Fibroblast of lung (primary cell): Measurements from ENCODE around the gene PTPMT1. TPM values are rescaled to one million over a fixed set of nuclear protein-coding genes. Genes with fewer than 3 reads are reported as not detected.
"Not testable (repeated sequence)": the region's sequence is repeated elsewhere in the genome, so short reads cannot be mapped to it uniquely, and the experiment has no call there.

Experiments used
- DNase-seq, 2 donors: peaks; one replicate each; pipeline versions ENCODE4 v3.0.0 to v3.0.0-alpha.2; 2010; ENCODE audit warnings: low read depth in 2 of 2
- H2AFZ ChIP-seq: 2 replicates; pipeline ENCODE4 v1.5.1; 2012; ENCODE audit warnings: low read length, control low read depth, inconsistent platforms
- H3K27ac ChIP-seq: 2 replicates; pipeline ENCODE4 v1.5.1; 2011; ENCODE audit warnings: low read length, control low read depth; ENCODE audit not compliant: insufficient read depth
- H3K27me3 ChIP-seq: 2 replicates; pipeline ENCODE4 v1.5.1; 2011; ENCODE audit warnings: mild to moderate bottlenecking, low read length; ENCODE audit not compliant: control insufficient read depth, insufficient read depth
- H3K36me3 ChIP-seq: 2 replicates; pipeline ENCODE4 v1.5.1; 2011; ENCODE audit warnings: low read length; ENCODE audit not compliant: control insufficient read depth, insufficient read depth
- H3K4me1 ChIP-seq: 2 replicates; pipeline ENCODE4 v1.5.1; 2011; ENCODE audit warnings: low read length; ENCODE audit not compliant: control insufficient read depth, insufficient read depth; ENCODE audit errors: extremely low read depth
- H3K4me2 ChIP-seq: 2 replicates; pipeline ENCODE4 v1.5.1; 2011; ENCODE audit warnings: low read length, control low read depth; ENCODE audit not compliant: insufficient read depth; ENCODE audit errors: extremely low read depth
- H3K4me3 ChIP-seq, 4 experiments: fragments of 200-600 bp in 1 of 4; sonication (generic) in 1 of 4; replicated peaks in 1 of 4; 2 replicates each; pipeline ENCODE4 v1.5.1; 2011 to 2016; ENCODE audit warnings: low read length in 4 of 4, low read depth in 3 of 4, mild to moderate bottlenecking in 3 of 4, control low read depth in 2 of 4, inconsistent platforms in 1 of 4, mixed read lengths in 1 of 4; ENCODE audit not compliant: insufficient read depth in 1 of 4; ENCODE audit errors: control extremely low read depth in 1 of 4
- H3K79me2 ChIP-seq: 2 replicates; pipeline ENCODE4 v1.5.1; 2012; ENCODE audit warnings: mild to moderate bottlenecking, low read length, inconsistent platforms; ENCODE audit not compliant: control insufficient read depth, insufficient read depth
- H3K9ac ChIP-seq: 2 replicates; pipeline ENCODE4 v1.5.1; 2011; ENCODE audit warnings: mild to moderate bottlenecking, low read length, control low read depth; ENCODE audit not compliant: insufficient read depth
- H3K9me3 ChIP-seq: 2 replicates; pipeline ENCODE4 v1.5.1; 2012; ENCODE audit warnings: low read depth, low read length; ENCODE audit not compliant: control insufficient read depth, insufficient read depth
- H4K20me1 ChIP-seq: 2 replicates; pipeline ENCODE4 v1.5.1; 2011; ENCODE audit warnings: low read length; ENCODE audit not compliant: control insufficient read depth, insufficient read depth; ENCODE audit errors: extremely low read depth
- CTCF ChIP-seq, 2 donors: IDR thresholded peaks in 1 of 2; conservative IDR thresholded peaks in 1 of 2; 1 replicate in 1 of 2; 2 replicates in 1 of 2; pipeline ENCODE4 v1.5.1; 2011 to 2012; ENCODE audit warnings: low read length in 2 of 2, control low read depth in 1 of 2, inconsistent platforms in 1 of 2, low read depth in 1 of 2, mild to moderate bottlenecking in 1 of 2
- EZH2 ChIP-seq: IDR thresholded peaks from 2 replicates; pipeline ENCODE4 v1.5.1; 2012; ENCODE audit warnings: low read length, control low read depth, mild to moderate bottlenecking; ENCODE audit errors: missing control alignments
- polyA plus RNA-seq, 2 donors: library from polyadenylated mRNA; depleted of rRNA in 1 of 2; stranded (reverse) in 1 of 2; unstranded in 1 of 2; fragments of >200 nt; gene quantifications; 2 replicates each; pipeline ENCODE4 v1.2.1, GENCODE V29; 2011 to 2012; ENCODE audit warnings: missing spikeins in 1 of 2
- total RNA-seq: library from RNA; depleted of rRNA; stranded (reverse); fragments of >200 nt; gene quantifications from 2 replicates; pipeline ENCODE4 v1.2.1, GENCODE V29; 2014

PTPMT1 gene
- total and polyA plus RNA-seq, 2 donors (not counting 1 experiment from before 2014, with no cell fraction given), result 55.4 to 84.9 TPM

- H2AFZ ChIP-seq, result peak within 1 kb of the TSS; percentile 63
Observed at GRCh38 chr11:47552566-47553405, 12.6 kb upstream of the PTPMT1 start, which contains the start of gene CELF1. CELF1 (minus strand) TSS chr11:47553132; CDS start chr11:47499523, 53,609 bp downstream.

GRCh38 chr11:47553406-47553743 is 12.0 kb upstream of the PTPMT1 start:
- DNase-seq, result no peak
- peaks cover 44% of the 10 kb centered on the region for H3K79me2 ChIP-seq
- peaks cover 3% of the 10 kb centered on the region for H3K4me1 ChIP-seq
- H3K9ac ChIP-seq, result no peak overlapping the region
- peak overlapping the region; percentile 63 for H2AFZ ChIP-seq
- no peaks in the 10 kb centered on the region for H3K9me3 ChIP-seq
- peak overlapping the region; percentile 41 to 97 (median 70) for H3K4me3 ChIP-seq
- peak overlapping the region; percentile 71 for H3K4me2 ChIP-seq
- TF ChIP-seq EZH2 (no peak), CTCF (conservative IDR thresholded peaks at IDR 0.05 in 1 of 2, IDR thresholded peaks at IDR 0.05 in 1 of 2; ENCODE audit: low read depth in 1 of 2, low read length in 2 of 2) (no peak)
- H4K20me1 ChIP-seq, result no peaks in the 10 kb centered on the region
- no peaks in the 10 kb centered on the region for H3K27me3 ChIP-seq
- H3K27ac ChIP-seq, result peak overlapping the region; percentile 9
- H3K36me3 ChIP-seq, result no peaks in the 10 kb centered on the region

More at GRCh38 chr11:47552566-47553405, 12.6 kb upstream of the PTPMT1 start, which contains the start of gene CELF1:
- Histone ChIP-seq H3K4me2 (peak within 1 kb of the TSS; percentile 90), H3K4me1 (peaks cover 3% of the 10 kb centered on the region), H3K9ac (peak within 1 kb of the TSS; percentile 88), H3K36me3 (no peaks in the 10 kb centered on the region), H4K20me1 (no peaks in the 10 kb centered on the region), H3K4me3 (peak within 1 kb of the TSS; percentile 69 to 100 (median 89)), H3K79me2 (peaks cover 50% of the 10 kb centered on the region), H3K27me3 (no peaks in the 10 kb centered on the region), H3K27ac (peak within 1 kb of the TSS; percentile 96), H3K9me3 (no peaks in the 10 kb centered on the region)
- TF ChIP-seq EZH2 (no peak), CTCF (conservative IDR thresholded peaks at IDR 0.05 in 1 of 2, IDR thresholded peaks at IDR 0.05 in 1 of 2; ENCODE audit: low read depth in 1 of 2, low read length in 2 of 2) (peak; percentile 39 to 73)
- peak; percentile 82 to 83 for DNase-seq

- not testable (repeated sequence) for H3K27me3 ChIP-seq, H3K9ac ChIP-seq, H3K36me3 ChIP-seq, H2AFZ ChIP-seq, H3K4me1 ChIP-seq, H3K4me3 ChIP-seq, H3K4me2 ChIP-seq, H3K9me3 ChIP-seq, DNase-seq, H3K79me2 ChIP-seq, H3K27ac ChIP-seq, H4K20me1 ChIP-seq
Observed at GRCh38 chr11:47557004-47557403, 8.4 kb upstream of the PTPMT1 start.
